Ovary (tissue), 3 donors: ENCODE measurements around the gene EXOSC5.

Experiments
- CTCF ChIP-seq, 3 donors: fragments of 450-650 bp in 2 of 3; fragments of 200-600 bp in 1 of 3; IDR thresholded peaks; one replicate each; pipeline versions ENCODE4 v1.5.1 to v1.8.0; 2016 to 2022; ENCODE audit warnings: antibody characterized with exemption in 3 of 3, mild to moderate bottlenecking in 1 of 3
- EP300 ChIP-seq: sonication (generic); formaldehyde crosslinking; IDR thresholded peaks from one replicate; pipeline ENCODE4 v1.6.1; 2017; ENCODE audit warnings: antibody characterized with exemption
- POLR2A ChIP-seq: fragments of 450-650 bp; IDR thresholded peaks from one replicate; pipeline ENCODE4 v1.6.1; 2017; ENCODE audit warnings: antibody characterized with exemption, mild to moderate bottlenecking, moderate library complexity
- donor health status: DM: no; HTN: no; CAD: no.

- TF ChIP-seq CTCF (IDR thresholded peaks at IDR 0.05) (no peak), EP300 (no peak), POLR2A (no peak)
Measured at GRCh38 chr19:41445575-41445974, 48.4 kb upstream of the EXOSC5 start.
